Dedifferentiated amniotic fluid mesenchymal stem cell (primary cell): ENCODE results near the gene AGXT.

ENCODE experiments used
- DNase-seq: peaks from one replicate; pipeline ENCODE4 v3.0.0-alpha.2; 2016; ENCODE audit errors: extremely low spot score

AGXT gene

DNA sequence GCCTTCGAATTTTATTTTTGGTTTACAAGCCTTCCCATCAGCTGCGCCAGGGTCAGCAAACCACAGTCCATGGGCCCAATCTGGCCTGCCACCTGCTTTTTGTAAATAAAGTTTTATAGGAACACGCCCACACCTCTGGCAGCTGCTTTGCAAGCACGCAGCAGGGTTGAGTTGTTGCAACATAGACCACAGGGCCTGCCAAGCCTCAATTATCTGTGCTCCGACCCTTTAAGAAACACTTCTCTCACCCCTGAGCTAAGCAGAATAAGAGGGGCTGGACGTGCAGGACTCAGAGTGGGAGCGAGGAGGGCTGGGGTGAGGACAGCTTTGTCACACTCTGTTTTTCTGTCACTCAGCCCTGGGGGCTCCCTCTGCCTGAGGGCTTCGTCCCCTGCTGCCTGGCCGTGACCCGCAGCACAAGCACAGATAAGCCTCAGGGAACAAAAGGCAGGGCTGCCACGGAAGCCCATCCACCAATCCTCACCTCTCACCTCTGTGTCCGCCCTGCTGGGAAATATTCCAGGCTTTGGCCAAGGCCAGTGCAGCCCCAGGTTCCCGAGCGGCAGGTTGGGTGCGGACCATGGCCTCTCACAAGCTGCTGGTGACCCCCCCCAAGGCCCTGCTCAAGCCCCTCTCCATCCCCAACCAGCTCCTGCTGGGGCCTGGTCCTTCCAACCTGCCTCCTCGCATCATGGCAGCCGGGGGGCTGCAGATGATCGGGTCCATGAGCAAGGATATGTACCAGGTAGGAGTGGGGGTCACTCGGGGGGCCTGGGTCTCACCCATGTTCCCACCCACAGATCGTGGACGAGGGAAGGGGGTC lies at the start of gene AGXT:
Gene AGXT (plus strand): TSS at position 539 of the 823 bp plus-strand sequence. CDS start 42 bp downstream, at position 581.
- DNase-seq: no peak

DNA sequence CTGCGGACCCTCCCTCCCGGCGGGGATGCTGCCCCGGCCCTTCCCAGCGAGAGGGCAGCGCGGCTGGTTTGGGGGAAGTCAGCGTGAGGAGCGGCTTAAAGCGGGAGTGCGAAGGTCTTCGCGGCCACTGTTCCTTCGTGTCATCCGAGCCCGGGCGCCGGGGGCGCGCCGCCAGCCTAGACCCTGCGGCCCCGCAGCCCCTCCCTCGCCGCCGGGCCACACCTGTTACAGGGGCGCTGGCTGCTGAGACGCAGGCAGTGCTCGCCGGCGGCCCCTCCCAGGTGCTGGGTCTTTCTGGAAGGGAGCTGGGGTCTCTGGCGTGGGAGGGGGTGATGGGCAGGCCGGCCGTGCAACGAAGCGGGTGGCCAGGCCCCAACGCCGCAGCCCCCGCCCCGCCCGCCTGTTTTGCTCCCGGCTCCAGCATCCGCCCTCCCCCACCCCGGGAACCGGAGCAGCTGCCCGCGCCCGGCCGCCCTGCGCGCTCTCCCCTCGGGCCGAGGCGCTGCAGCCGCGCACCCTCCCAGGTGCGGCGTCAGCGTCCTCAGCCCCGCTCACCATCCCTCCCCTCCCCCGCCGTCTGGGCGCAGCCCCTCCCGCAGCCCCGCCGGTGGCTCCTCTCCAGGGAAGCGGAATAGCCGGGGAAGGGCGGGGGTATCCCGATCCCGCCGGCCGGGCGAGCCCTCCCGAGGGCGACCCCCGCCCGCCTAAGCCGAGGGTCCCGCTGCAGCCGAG lies 49.3 kb upstream of the AGXT start:
- no peak for DNase-seq

- DNase-seq: no peak
These were observed 48.6 kb upstream of the AGXT start, which contains the start of gene KIF1A for GRCh38 chr2:240819858-240820606. TSS of gene KIF1A (minus strand) at chr2:240820219. CDS start at chr2:240797752, 22,467 bp downstream.

- DNase-seq: no peak
These were observed 47.8 kb upstream of the AGXT start for GRCh38 chr2:240820607-240821428.

GRCh38 chr2:240821429-240821778 lies 47.2 kb upstream of the AGXT start:
- DNase-seq: no peak

DNA sequence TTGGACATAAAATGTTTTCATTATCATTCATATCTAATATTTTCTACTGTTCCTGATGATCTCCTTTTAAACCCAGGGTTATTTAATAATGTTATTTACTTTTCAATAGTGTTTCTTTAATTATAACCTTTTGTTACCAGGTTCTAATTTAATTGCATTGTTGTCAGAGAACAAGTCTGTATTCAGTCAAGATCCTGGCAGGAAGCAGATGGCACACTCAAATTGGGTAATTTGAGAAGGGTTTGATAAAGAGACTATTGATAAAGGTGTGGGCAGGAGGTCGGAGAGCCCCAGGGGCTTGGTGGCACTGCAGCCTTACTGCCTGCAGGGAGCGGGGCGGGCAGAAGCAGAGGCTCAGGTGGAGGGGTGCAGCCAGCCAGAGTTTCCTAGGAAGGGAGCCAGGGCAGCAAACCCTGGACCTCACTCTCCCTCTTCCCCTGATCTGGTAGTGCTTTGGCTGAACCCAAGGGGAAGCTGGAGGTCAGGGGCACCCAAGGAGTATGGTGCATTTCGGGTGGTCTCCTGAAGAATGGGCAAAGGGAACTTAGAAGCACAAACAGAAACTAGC lies 46.3 kb upstream of the AGXT start:
- DNase-seq: no peak

- no peak for DNase-seq
These were observed 44.9 kb upstream of the AGXT start for GRCh38 chr2:240823449-240824336.

DNA sequence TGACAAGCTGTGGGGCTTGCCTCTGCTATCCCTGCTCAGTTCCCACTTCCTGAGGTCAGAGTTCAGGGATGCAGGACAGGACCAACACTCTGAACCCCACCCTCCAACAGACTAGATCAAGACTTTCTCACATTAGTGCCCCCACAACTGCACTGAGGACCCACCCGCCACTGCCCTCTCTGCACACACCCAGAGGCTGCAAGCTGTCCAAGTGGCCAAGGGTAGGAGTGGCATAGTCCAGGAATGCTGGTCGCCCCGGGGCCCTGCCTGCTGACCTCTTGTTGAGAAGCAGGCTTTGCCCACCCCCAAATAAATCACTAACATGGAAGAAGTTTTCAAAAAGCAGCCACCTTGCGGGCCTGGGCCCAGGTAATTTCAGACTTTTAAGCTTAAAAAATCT lies 43.1 kb upstream of the AGXT start:
- no peak for DNase-seq

GRCh38 chr2:240831594-240832204 lies 36.9 kb upstream of the AGXT start:
- DNase-seq: no peak

DNA sequence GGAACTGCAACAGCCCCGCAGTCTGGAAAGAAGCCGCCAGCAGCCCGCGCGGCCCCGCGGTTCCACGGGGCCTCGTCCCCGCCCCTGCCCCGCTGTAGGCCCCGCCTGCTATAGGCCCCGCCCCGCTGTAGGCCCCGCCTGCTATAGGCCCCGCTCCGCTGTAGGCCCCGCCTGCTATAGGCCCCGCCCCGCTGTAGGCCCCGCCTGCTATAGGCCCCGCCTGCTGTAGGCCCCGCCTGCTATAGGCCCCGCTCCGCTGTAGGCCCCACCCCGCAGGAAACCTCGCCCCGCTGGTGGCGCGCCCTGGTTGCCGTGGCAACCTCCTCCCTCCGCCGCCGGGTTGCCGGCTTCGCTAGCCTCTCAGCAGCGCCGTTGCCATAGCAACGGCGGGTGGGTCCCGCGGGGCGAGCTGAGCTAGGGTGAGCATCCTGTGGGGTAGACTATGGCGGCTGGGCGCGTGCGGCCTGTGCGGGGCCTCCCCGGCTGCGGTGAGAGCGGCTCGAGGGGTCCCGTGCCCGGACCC lies 36.4 kb upstream of the AGXT start:
- peak; percentile 78 for DNase-seq

DNA sequence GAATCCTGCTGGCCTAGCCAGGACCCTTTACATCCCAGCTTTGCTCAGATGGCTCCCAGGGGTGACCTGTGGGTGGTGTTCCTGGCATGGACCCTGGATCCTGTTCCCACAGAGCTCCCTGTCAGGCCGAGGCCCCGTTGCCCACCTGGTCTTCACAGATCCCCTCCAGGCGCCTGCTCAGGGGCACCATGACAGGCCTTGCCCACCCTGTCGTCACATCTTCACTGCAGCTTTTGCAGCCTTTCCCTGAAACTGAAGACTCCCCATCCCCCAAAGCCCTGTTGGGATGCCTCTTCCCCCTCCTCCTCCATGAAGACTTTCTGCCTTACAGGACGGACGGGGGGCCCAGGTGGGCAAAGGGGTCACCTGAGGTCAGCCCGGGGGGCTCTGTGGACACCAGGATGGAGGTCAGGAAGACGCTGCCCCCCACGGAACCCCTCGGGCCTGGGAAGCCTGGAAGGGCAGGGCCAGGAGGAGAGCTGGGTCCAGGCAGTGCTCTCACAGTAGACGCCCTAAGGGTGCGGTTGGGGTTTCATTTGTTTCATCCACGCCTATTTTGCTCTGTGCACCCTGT lies 35.6 kb upstream of the AGXT start:
- DNase-seq: no peak

- no peak for DNase-seq
These were observed 34.8 kb upstream of the AGXT start for GRCh38 chr2:240833724-240834285.

DNA sequence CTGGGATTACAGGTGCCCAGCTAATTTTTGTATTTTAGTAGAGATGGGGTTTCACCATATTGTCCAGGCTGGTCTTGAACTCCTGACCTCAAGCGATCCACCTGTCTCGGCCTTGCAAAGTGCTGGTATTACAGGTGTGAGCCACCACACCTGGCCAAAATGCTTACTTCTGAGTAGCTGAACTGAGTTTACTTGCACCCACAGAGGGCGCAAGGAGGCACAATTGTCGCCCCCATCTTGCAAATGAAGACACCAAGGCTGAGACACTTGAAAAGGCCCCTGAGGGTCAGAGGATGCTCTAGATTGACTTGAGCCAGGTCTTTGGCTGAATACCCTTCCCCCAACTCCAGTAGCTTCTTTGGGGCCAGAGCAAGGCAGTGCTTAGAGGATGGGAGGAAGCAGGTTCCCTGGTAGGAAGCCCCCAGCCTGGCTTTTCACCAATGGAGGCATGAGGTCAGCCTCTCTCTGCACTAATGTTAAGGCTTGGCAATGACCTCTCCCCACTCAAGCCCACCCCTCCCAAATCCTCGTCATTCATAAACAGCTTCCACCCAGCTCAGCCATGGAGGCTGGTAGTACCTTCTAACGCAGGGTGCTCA lies 34.1 kb upstream of the AGXT start:
- no peak for DNase-seq

- no peak for DNase-seq
These were observed 33.1 kb upstream of the AGXT start for GRCh38 chr2:240835528-240835927.

- peak; percentile 17 for DNase-seq
These were observed 31.7 kb upstream of the AGXT start for GRCh38 chr2:240836781-240837467.

- no peak for DNase-seq
These were observed 31.0 kb upstream of the AGXT start for GRCh38 chr2:240837621-240838020.
